ENCODE data around the gene SSC4D. TPM values are rescaled to one million over a fixed set of nuclear protein-coding genes. Genes with fewer than 3 reads are reported as not detected.

SSC4D gene
- total and polyA plus RNA-seq, 2 experiments from 2014 or later = 4.9 to 11.4 TPM

GRCh38 chr7:76346097-76346496 lies 63.4 kb downstream of the SSC4D start:
- Histone ChIP-seq H3K4me3 (no peak overlapping the region), H3K9me2 (ENCODE audit: insufficient read depth) (no peaks in the 10 kb centered on the region), H3K4me2 (no peak overlapping the region), H4K20me1 (replicated peaks; ENCODE audit: insufficient read depth) (peaks cover 90% of the 10 kb centered on the region), H2AFZ (no peak overlapping the region), H3F3A (replicated peaks; ENCODE audit: low read depth) (peaks cover 33% of the 10 kb centered on the region), H3K36me3 (ENCODE audit: insufficient read depth) (peaks cover 68% of the 10 kb centered on the region), H3K27ac (ENCODE audit: low read depth) (no peak overlapping the region; the same call in 1 of the 2 replicates), H3K27me3 (ENCODE audit: insufficient read depth) (no peaks in the 10 kb centered on the region), H3K79me2 (replicated peaks; ENCODE audit: insufficient read depth) (peaks cover 100% of the 10 kb centered on the region), H3K4me1 (ENCODE audit: insufficient read depth) (peaks cover 7% of the 10 kb centered on the region; the same call in 1 of the 2 replicates)
- H3K4me1 Mint-ChIP-seq = peaks cover 45% of the 10 kb centered on the region
- H3K9me3 Mint-ChIP-seq = no peaks in the 10 kb centered on the region
- no peak for TF ChIP-seq ZNF331 (CRISPR knock-in tag; IDR thresholded peaks at IDR 0.05; ENCODE audit: low read depth)
- no peak for TF ChIP-seq ZNF114 (CRISPR knock-in tag; IDR thresholded peaks at IDR 0.05)
- no peak for TF ChIP-seq EZH2phosphoT487 (IDR thresholded peaks at IDR 0.05; ENCODE audit: unreplicated experiment)
- TF ChIP-seq NANOG (IDR thresholded peaks at IDR 0.05; ENCODE audit: borderline replicate concordance) = no peak
- TF ChIP-seq JUNB (IDR thresholded peaks at IDR 0.05; ENCODE audit: unreplicated experiment) = no peak
- TF ChIP-seq STAT1 (IDR thresholded peaks at IDR 0.05; ENCODE audit: unreplicated experiment) = no peak
- no peak for TF ChIP-seq ZNF462 (CRISPR knock-in tag; IDR thresholded peaks at IDR 0.05)
- no peak for TF ChIP-seq EZH2 (IDR thresholded peaks at IDR 0.05; ENCODE audit: low read depth, unreplicated experiment)
- TF ChIP-seq CTCF (conservative IDR thresholded peaks at IDR 0.05; ENCODE audit: low read depth in 2 of 2) = no peak
- DNase-seq (ENCODE audit: low spot score) (no peak), ATAC-seq (no peak)
- peaks cover 94% of the 10 kb centered on the region for H3K36me3 Mint-ChIP-seq (ENCODE audit: low read depth)
- peak overlapping the region; percentile 16; the same call in 1 of the 2 replicates for H3K27ac Mint-ChIP-seq
- H3K27me3 Mint-ChIP-seq (ENCODE audit: insufficient read depth, low read depth, poor library complexity) = peaks cover 15% of the 10 kb centered on the region
- H3K4me3 Mint-ChIP-seq = no peak overlapping the region
